ENCODE results near the gene CSTPP1.

Gene CSTPP1

DNA sequence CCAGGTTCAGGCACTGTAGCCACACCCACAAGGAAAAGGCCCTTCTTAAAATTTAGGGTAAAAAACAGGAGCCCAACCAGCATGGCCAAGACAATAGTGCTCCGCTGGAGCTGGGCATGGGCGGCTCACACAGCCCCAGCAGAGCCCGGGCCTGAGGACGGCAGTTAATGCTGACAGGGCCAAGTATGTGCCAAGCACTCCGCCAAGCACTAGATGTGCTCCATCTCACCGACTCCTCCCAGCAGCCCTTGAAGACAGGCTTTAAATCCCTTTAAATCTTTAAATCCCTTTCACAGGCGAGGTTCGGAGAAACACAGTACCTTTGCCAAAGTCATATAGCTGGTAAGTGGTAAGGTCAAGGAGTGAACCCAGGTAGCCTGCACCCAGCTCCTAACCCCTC is 235.3 kb downstream of the CSTPP1 start:
- no peak for TF ChIP-seq EZH2 (IDR thresholded peaks at IDR 0.05; ENCODE audit: borderline replicate concordance, low read depth, low read length, severe bottlenecking)
- TF ChIP-seq, protein P1, sequence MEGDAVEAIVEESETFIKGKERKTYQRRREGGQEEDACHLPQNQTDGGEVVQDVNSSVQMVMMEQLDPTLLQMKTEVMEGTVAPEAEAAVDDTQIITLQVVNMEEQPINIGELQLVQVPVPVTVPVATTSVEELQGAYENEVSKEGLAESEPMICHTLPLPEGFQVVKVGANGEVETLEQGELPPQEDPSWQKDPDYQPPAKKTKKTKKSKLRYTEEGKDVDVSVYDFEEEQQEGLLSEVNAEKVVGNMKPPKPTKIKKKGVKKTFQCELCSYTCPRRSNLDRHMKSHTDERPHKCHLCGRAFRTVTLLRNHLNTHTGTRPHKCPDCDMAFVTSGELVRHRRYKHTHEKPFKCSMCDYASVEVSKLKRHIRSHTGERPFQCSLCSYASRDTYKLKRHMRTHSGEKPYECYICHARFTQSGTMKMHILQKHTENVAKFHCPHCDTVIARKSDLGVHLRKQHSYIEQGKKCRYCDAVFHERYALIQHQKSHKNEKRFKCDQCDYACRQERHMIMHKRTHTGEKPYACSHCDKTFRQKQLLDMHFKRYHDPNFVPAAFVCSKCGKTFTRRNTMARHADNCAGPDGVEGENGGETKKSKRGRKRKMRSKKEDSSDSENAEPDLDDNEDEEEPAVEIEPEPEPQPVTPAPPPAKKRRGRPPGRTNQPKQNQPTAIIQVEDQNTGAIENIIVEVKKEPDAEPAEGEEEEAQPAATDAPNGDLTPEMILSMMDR (IDR thresholded peaks at IDR 0.05; ENCODE audit: borderline replicate concordance, extremely low read depth, low read length, poor library complexity, severe bottlenecking), result no peak
- peaks cover 80% of the 10 kb centered on the region for H3K36me3 ChIP-seq (ENCODE audit: insufficient read depth, low read length)
- H3K4me2 ChIP-seq (ENCODE audit: insufficient read depth, low read length), result no peak overlapping the region

DNA sequence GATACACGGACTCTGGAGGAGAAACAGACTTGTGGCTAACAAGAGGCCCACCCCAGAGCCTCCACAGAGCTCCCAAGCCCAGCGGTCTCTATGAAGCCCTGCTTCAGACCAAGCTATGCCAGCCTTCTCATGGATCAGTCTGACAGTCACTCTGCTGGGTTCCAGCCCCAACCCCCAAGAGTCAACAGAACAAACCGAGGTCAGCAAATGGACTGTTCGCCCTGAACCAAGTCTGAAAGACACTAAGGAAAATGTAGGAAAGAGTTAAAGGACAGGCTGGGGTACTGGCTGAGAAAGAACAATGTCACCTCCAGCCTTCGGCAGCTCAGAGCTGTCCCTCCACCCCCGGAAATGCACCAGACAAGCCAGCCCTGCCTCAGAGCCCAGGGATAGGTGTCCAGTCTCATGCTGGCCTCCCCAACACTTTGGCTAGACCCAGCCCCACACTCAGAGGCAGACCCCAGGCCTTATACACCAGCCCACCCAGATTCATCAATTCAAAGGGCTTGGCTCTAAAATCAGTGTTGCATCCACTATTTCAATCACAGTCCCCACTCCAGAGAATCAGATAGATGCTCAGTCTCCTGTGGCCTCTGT is 236.3 kb downstream of the CSTPP1 start:
- no peak for DNase-seq
- Histone ChIP-seq H2AFZ (ENCODE audit: low read depth, low read length) (no peak overlapping the region), H3K9me3 (ENCODE audit: insufficient read depth, low read length, severe bottlenecking) (no peaks in the 10 kb centered on the region), H3K36me3 (ENCODE audit: insufficient read depth, low read length) (peaks cover 70% of the 10 kb centered on the region), H3K79me2 (ENCODE audit: insufficient read depth, low read length) (peaks cover 79% of the 10 kb centered on the region), H3K27me3 (ENCODE audit: insufficient read depth, low read length, poor library complexity) (no peaks in the 10 kb centered on the region), H3K4me3 (ENCODE audit: low read depth in 1 of 2, low read length in 2 of 2) (no peak overlapping the region), H4K20me1 (ENCODE audit: insufficient read depth, low read length) (peaks cover 45% of the 10 kb centered on the region), H3K4me1 (ENCODE audit: insufficient read depth, low read length) (peaks cover 45% of the 10 kb centered on the region), H3K4me2 (ENCODE audit: insufficient read depth, low read length) (0 out of 2 replicates have a peak overlapping the region, but pooled peaks have one; percentile 12), H3K27ac (ENCODE audit: low read length) (no peak overlapping the region), H3K9ac (ENCODE audit: low read depth, low read length) (no peak overlapping the region)
- ATAC-seq (ENCODE audit: insufficient read depth, low read depth), result no peak
- TF ChIP-seq EZH2 (IDR thresholded peaks at IDR 0.05; ENCODE audit: borderline replicate concordance, low read depth, low read length, severe bottlenecking), result no peak
- TF ChIP-seq, protein P1 (IDR thresholded peaks at IDR 0.05; ENCODE audit: borderline replicate concordance, extremely low read depth, low read length, poor library complexity, severe bottlenecking), result no peak

More for the DNA sequence above, 235.3 kb downstream of the CSTPP1 start:
- Histone ChIP-seq H3K9me3 (ENCODE audit: insufficient read depth, low read length, severe bottlenecking) (no peaks in the 10 kb centered on the region), H3K79me2 (ENCODE audit: insufficient read depth, low read length) (peaks cover 80% of the 10 kb centered on the region), H3K4me3 (ENCODE audit: low read depth in 1 of 2, low read length in 2 of 2) (no peak overlapping the region), H3K4me1 (ENCODE audit: insufficient read depth, low read length) (peaks cover 36% of the 10 kb centered on the region), H4K20me1 (ENCODE audit: insufficient read depth, low read length) (peaks cover 49% of the 10 kb centered on the region), H2AFZ (ENCODE audit: low read depth, low read length) (no peak overlapping the region), H3K27ac (ENCODE audit: low read length) (no peak overlapping the region), H3K27me3 (ENCODE audit: insufficient read depth, low read length, poor library complexity) (no peaks in the 10 kb centered on the region), H3K9ac (ENCODE audit: low read depth, low read length) (no peak overlapping the region)
- DNase-seq (no peak), ATAC-seq (ENCODE audit: insufficient read depth, low read depth) (no peak)

DNA sequence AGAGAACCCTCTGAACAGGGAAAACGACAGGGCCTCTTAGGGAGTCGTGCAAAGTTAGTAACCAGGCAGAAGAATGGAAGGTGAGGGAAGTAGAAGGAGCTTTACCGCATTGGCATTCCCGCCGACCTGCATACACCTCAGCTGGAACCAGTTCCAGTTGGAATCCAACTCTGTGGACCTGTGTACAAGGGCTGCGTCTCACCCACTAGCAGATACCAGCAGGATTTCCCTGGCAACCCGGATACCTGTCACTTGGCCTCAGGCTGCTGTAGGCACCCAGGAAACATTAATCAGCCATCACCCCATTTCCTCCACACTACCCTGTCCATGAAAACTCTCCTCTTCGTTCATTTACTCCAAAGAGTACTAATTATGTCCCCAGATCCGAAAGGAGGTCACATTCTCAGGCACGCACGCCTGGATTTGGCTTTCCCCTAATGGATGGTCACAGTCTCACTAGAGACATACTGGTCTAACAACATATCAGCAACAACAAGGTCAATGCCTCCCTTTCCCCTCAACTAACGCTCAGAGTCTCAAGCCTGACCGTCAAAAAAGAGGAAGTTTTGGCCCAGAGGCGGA is 239.3 kb downstream of the CSTPP1 start:
- Histone ChIP-seq H2AFZ (ENCODE audit: low read depth, low read length) (peak overlapping the region; percentile 98), H3K27ac (ENCODE audit: low read length) (peak overlapping the region; percentile 90), H3K9me3 (ENCODE audit: insufficient read depth, low read length, severe bottlenecking) (no peaks in the 10 kb centered on the region), H3K4me2 (ENCODE audit: insufficient read depth, low read length) (peak overlapping the region; percentile 99), H4K20me1 (ENCODE audit: insufficient read depth, low read length) (peaks cover 35% of the 10 kb centered on the region), H3K27me3 (ENCODE audit: insufficient read depth, low read length, poor library complexity) (no peaks in the 10 kb centered on the region), H3K4me1 (ENCODE audit: insufficient read depth, low read length) (peaks cover 52% of the 10 kb centered on the region), H3K79me2 (ENCODE audit: insufficient read depth, low read length) (peaks cover 57% of the 10 kb centered on the region), H3K4me3 (ENCODE audit: low read depth in 1 of 2, low read length in 2 of 2) (peak overlapping the region; percentile 91 to 92), H3K9ac (ENCODE audit: low read depth, low read length) (peak overlapping the region; percentile 93), H3K36me3 (ENCODE audit: insufficient read depth, low read length) (peaks cover 45% of the 10 kb centered on the region)
- ATAC-seq (ENCODE audit: insufficient read depth, low read depth), result no peak
- TF ChIP-seq EZH2 (IDR thresholded peaks at IDR 0.05; ENCODE audit: borderline replicate concordance, low read depth, low read length, severe bottlenecking), result no peak
- TF ChIP-seq, protein P1 (IDR thresholded peaks at IDR 0.05; ENCODE audit: borderline replicate concordance, extremely low read depth, low read length, poor library complexity, severe bottlenecking), result no peak
- DNase-seq, result no peak

Data from DND-41 (cell line).